Thoracic aorta (tissue), 2 donors: ENCODE data around the gene NRP2. TPM values are rescaled to one million over a fixed set of nuclear protein-coding genes. Genes with fewer than 3 reads are reported as not detected.

Experiments
- ATAC-seq: fragments of 150-250 bp; one replicate; pipeline ENCODE4 v1.8.0; 2017; ENCODE audit warnings: low read depth; ENCODE audit not compliant: insufficient number of reproducible peaks, low FRiP score
- DNase-seq: peaks from one replicate; pipeline ENCODE4 v3.0.0-alpha.2; 2020; ENCODE audit warnings: low spot score
- H3K27ac ChIP-seq, 2 donors: fragments of 200-600 bp; sonication (generic); 1 replicate in 1 of 2; 2 replicates in 1 of 2; pipeline ENCODE4 v1.5.1; 2016; ENCODE audit warnings: mild to moderate bottlenecking in 2 of 2, moderate library complexity in 2 of 2
- H3K27me3 ChIP-seq: fragments of 200-600 bp; sonication (generic); replicated peaks from 2 replicates; pipeline ENCODE4 v1.6.0; 2016; ENCODE audit warnings: mild to moderate bottlenecking; ENCODE audit not compliant: insufficient read depth
- H3K36me3 ChIP-seq: fragments of 200-600 bp; sonication (generic); one replicate; pipeline ENCODE4 v1.5.1; 2016
- H3K4me1 ChIP-seq, 2 donors: fragments of 200-600 bp; sonication (generic); 1 replicate in 1 of 2; 2 replicates in 1 of 2; pipeline versions ENCODE4 v1.5.1 to v1.6.0; 2016; ENCODE audit warnings: low read depth in 2 of 2, mild to moderate bottlenecking in 1 of 2; ENCODE audit not compliant: control insufficient read depth in 1 of 2
- H3K4me3 ChIP-seq: fragments of 200-600 bp; sonication (generic); 2 replicates; pipeline ENCODE4 v1.5.1; 2016; ENCODE audit warnings: mild to moderate bottlenecking
- H3K9me3 ChIP-seq: fragments of 200-600 bp; sonication (generic); 2 replicates; pipeline ENCODE4 v1.5.1; 2016
- total RNA-seq, 2 donors: library from RNA; depleted of rRNA; stranded (reverse); fragments of >200 nt; gene quantifications; one replicate each; pipeline versions ENCODE4 v1.1.0 to v1.2.3, GENCODE V29; 2016
- TF ChIP-seq, protein P1 (sequence below): fragments of 200-600 bp; sonication (generic); IDR thresholded peaks from one replicate; pipeline ENCODE4 v1.5.1; 2019; ENCODE audit warnings: antibody characterized with exemption

Gene NRP2
- total RNA-seq, 2 donors from 2014 or later = 73.5 to 75.1 TPM

DNA sequence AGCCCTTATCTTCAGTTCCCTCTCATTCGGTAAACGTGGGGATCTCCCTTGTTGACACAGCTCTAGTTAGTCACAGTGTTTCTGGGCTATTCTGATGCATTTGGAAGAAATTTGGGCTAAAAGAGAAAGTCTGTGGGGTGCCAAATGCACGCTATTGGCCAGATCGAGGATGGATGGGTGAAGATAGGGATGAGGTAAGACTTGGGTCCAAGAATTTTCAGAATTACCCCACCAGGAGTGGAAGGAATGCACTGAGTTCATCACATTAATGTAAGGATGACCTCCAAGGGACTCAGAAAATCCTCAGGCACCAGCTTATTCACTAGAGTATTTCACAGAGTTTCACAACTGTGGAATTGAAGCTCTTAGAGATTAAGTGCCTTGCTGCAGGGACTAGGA, 49.3 kb downstream of the NRP2 start:
- H3K36me3 ChIP-seq = peaks cover 23% of the 10 kb centered on the region
- no peaks in the 10 kb centered on the region for H3K27me3 ChIP-seq
- DNase-seq (no peak), ATAC-seq (no peak)
- no peaks in the 10 kb centered on the region for H3K9me3 ChIP-seq
- peak overlapping the region in 1 of 2 donors; percentile 44 for H3K27ac ChIP-seq
- H3K4me3 ChIP-seq = no peak overlapping the region
- TF ChIP-seq, protein P1, sequence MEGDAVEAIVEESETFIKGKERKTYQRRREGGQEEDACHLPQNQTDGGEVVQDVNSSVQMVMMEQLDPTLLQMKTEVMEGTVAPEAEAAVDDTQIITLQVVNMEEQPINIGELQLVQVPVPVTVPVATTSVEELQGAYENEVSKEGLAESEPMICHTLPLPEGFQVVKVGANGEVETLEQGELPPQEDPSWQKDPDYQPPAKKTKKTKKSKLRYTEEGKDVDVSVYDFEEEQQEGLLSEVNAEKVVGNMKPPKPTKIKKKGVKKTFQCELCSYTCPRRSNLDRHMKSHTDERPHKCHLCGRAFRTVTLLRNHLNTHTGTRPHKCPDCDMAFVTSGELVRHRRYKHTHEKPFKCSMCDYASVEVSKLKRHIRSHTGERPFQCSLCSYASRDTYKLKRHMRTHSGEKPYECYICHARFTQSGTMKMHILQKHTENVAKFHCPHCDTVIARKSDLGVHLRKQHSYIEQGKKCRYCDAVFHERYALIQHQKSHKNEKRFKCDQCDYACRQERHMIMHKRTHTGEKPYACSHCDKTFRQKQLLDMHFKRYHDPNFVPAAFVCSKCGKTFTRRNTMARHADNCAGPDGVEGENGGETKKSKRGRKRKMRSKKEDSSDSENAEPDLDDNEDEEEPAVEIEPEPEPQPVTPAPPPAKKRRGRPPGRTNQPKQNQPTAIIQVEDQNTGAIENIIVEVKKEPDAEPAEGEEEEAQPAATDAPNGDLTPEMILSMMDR = no peak
- peaks cover 10 to 23% of the 10 kb centered on the region in 2 donors for H3K4me1 ChIP-seq

DNA sequence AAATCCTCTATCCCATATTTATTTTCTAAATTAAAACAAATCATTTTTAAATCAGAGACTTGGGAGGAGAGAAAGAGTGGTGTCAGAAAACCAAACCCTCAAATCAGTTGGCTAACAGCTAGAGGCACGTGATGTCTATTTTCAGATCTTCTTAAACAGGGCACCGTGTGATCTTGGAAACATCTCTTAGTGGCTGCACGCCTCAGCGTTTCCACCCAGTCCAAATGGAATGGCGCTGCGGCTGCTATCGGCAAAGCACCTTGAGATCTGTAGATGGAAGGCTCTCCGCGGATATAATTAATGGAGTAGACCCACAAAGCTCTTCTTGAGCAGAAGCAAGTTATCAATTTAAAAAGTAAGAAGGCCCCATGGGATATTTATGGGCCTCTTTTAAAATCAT, 50.0 kb downstream of the NRP2 start:
- H3K27ac ChIP-seq = no peak overlapping the region
- H3K9me3 ChIP-seq = no peaks in the 10 kb centered on the region
- no peaks in the 10 kb centered on the region for H3K27me3 ChIP-seq
- no peak for ATAC-seq
- H3K36me3 ChIP-seq = peaks cover 23% of the 10 kb centered on the region
- TF ChIP-seq, protein P1 = no peak
- DNase-seq = no peak
- H3K4me1 ChIP-seq = peaks cover 10 to 23% of the 10 kb centered on the region in 2 donors
- no peak overlapping the region for H3K4me3 ChIP-seq

DNA sequence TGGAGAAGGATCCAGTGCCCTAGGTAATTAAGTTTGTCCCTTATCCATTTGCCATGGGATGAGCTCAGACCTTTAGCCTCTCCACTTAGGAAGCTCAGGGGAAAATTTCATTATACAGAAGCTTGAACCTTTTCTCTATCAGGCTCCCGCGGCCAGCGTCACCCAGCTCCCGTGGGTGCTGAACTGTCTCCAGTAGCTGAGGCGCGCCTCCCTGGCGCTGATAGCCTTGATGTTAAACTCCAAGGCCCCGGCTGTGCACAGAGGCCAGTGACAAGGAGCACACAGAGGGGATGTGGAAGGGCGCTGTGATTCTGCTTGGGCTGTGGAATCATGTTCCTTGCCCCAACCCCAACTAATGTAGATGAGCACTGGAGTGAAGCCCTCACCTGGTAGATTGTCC, 50.8 kb downstream of the NRP2 start:
- no peak for ATAC-seq
- Histone ChIP-seq H3K36me3 (peaks cover 18% of the 10 kb centered on the region), H3K9me3 (no peaks in the 10 kb centered on the region), H3K4me3 (no peak overlapping the region), H3K27ac (no peak overlapping the region), H3K27me3 (no peaks in the 10 kb centered on the region), H3K4me1 (peaks cover 10 to 23% of the 10 kb centered on the region in 2 donors)
- DNase-seq = no peak
- TF ChIP-seq, protein P1 = no peak

DNA sequence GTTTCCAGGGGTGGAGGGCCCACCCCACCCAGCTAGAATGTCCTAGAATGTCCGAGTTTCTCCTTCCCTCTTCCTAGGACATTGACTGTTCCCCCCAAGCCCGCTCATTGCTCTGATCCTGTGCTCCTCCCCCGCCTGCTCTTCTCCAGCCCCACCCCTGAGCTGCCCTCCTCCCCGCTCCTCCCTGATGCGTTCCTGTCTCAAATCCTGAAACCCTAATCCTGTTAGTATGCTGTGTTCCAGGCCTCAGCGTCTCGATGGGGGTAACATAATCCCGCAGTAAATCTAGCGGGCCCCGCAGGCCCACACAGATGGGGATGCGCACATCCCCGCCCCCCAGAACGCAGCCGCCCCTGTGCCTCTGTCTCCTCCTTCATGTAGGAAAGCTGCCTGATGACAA, 51.3 kb downstream of the NRP2 start:
- Histone ChIP-seq H3K27ac (no peak overlapping the region), H3K4me3 (no peak overlapping the region), H3K36me3 (peaks cover 12% of the 10 kb centered on the region), H3K9me3 (no peaks in the 10 kb centered on the region), H3K4me1 (peaks cover 10 to 23% of the 10 kb centered on the region in 2 donors), H3K27me3 (no peaks in the 10 kb centered on the region)
- TF ChIP-seq, protein P1 = no peak
- no peak for DNase-seq
- ATAC-seq = no peak

DNA sequence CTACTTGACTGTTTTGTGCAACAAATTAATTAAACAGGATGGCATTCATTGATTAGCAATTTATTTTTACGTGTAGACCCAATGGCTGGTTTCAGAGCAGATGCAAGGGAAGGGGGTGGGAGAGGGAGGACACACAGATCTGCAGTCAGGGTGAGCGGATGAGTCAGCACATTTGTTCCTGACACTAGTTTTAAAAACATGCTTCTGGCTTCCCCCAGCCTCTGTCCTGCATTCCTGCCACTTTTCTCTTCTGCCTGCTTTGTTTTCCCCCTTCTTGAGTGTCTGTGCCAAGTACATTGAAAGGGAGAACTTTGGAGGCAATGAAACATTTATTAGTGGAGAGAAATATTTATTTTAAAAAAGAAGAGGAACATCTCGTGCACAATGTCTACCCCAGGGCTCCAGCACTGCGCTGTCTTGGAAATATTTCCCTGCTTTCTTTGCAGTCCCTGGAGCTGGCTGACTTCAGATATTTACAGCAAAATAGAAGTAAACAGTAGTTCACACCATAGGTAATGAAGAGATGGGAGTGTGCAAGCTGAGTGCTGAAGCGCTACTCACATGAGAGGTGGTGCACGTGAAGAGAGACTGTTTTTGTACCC, 52.2 kb downstream of the NRP2 start:
- TF ChIP-seq, protein P1 = no peak
- H3K36me3 ChIP-seq = peaks cover 12% of the 10 kb centered on the region
- no peaks in the 10 kb centered on the region for H3K27me3 ChIP-seq
- H3K4me1 ChIP-seq = peaks cover 10 to 23% of the 10 kb centered on the region in 2 donors
- H3K9me3 ChIP-seq = no peaks in the 10 kb centered on the region
- no peak for DNase-seq
- no peak overlapping the region for H3K27ac ChIP-seq
- no peak overlapping the region for H3K4me3 ChIP-seq
- no peak for ATAC-seq
